Right ventricle myocardium superior (tissue), 1 donor: ENCODE results near the gene SPEM3. TPM values are rescaled to one million over a fixed set of nuclear protein-coding genes. Genes with fewer than 3 reads are reported as not detected.
A peak's percentile ranks its signal among the peaks of the same experiment; 100 is the strongest.

ENCODE experiments used
- ATAC-seq: fragments of 200-7000 bp; cut with Tn5 transposase; one replicate; pipeline ENCODE4 v1.9.1; 2020; ENCODE audit warnings: mild to moderate bottlenecking; ENCODE audit not compliant: poor library complexity
- DNase-seq: peaks from one replicate; pipeline ENCODE4 v3.0.0-alpha.2; 2020
- intact Hi-C: fragments of 100-400 bp; cut with DNase I; formaldehyde crosslinking; loops from one replicate; pipeline ENCODE4 v1.11.2; 2022
- total RNA-seq: library from RNA; stranded (reverse); fragmentation: NEBNext Ultra II Directional; extraction: Animal tissue kit (Norgen Biotek cat#: 25700); gene quantifications from one replicate; pipeline ENCODE4 v1.2.1, GENCODE V29; 2021
- donor health status: DM: no; HTN: yes; CAD: no; lungs with severe emphysema.

SPEM3 gene
- total RNA-seq, 1 donor from 2014 or later, result not detected

GRCh38 chr17:7437369-7437863, 8.8 kb downstream of the SPEM3 start:
- intact Hi-C loops, result loop anchor here (2.0 to 10.0 kb wide), 3 partner anchors 45 to 123 kb away; partner anchors contain the start of genes KCTD11, POLR2A, SENP3 and SLC35G6
- DNase-seq (no peak), ATAC-seq (no peak)

GRCh38 chr17:7437950-7438614, 9.4 kb downstream of the SPEM3 start:
- ATAC-seq (peak; percentile 26), DNase-seq (peak; percentile 89)
- intact Hi-C loops, result loop anchor here (2.0 to 10.0 kb wide), 3 partner anchors 44 to 123 kb away; partner anchors contain the start of genes KCTD11, POLR2A, SENP3 and SLC35G6

GRCh38 chr17:7438656-7439460, 10.2 kb downstream of the SPEM3 start:
- intact Hi-C loops, result loop anchor here (5.0 to 10.0 kb wide), 2 partner anchors 43 to 84 kb away; partner anchors contain the start of genes KCTD11, POLR2A, SLC35G6 and TMEM95
- DNase-seq (no peak), ATAC-seq (no peak)

DNA sequence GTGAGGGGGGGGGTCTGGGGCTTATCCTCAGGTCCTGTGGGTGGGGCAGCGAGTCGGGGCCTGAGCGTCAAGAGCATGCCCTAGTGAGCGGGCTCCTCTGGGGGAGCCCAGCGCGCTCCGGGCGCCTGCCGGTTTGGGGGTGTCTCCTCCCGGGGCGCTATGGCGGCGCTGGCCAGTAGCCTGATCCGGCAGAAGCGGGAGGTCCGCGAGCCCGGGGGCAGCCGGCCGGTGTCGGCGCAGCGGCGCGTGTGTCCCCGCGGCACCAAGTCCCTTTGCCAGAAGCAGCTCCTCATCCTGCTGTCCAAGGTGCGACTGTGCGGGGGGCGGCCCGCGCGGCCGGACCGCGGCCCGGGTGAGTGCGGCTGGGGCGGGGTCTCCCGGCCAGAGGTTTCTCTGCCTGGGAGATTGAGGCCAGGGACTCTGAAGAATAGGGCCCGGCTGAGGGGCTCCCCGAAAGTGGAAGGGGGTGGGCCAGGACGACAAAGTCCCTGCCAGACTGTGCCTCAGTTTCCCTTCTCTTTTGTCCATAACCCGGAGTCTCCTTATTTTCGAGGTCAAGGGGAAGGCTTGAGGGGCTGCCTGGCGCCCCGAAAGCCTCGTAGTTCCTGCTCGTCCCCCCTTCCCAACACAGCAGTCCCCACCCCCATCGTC, 10.9 kb downstream of the SPEM3 start, which contains the start of gene FGF11:
Gene FGF11 (plus strand): TSS at position 51 of the 651 bp plus-strand sequence. CDS start 109 bp downstream, at position 160.
- DNase-seq, result no peak
- intact Hi-C loops, result loop anchor here (5.0 to 10.0 kb wide), 3 partner anchors 43 to 143 kb away; partner anchors contain the start of genes KCTD11, MPDU1, POLR2A and SLC35G6

DNA sequence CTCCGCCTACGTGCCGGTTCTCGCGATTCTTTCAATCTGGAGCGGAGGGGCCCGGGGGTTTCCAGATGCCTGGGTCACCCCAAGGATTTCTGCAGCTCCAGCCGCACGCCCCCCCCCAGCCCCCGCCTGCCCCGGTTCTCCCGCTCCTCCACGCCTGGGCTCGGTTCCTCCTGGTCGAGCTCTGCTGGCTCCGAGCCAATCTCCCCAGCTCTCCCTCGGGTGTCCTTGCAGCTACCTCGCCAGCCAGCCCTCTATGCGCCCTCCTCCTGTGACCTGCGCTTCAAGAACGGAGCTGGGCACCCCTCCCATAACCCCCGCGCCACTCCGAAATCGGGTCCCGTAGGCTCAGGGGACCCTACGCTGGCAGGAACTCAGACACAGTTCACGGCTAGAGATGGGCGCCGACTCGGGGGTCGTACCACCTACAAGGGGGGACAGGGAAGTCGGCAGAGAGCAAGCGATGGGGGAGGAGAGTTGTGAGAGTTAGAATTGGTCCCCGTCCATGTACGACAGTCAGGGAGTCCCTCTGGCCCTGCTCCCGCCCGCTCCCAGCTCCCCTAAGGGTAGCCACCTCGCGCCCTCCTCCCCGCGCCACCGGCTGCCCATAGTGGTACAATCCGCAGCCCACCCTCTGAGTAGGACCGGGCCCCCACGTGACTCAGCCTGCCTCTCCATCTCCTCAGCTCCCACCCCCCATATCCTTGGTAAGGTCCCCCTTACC, 11.6 kb downstream of the SPEM3 start:
- ATAC-seq, result peak; percentile 17
- intact Hi-C loops, result loop anchor here (5.0 kb wide), 1 partner anchor 142 kb away; the partner anchor contains the start of gene MPDU1
- DNase-seq, result peak; percentile 81

More for the DNA sequence above, 10.9 kb downstream of the SPEM3 start, which contains the start of gene FGF11:
- ATAC-seq, result no peak

DNA sequence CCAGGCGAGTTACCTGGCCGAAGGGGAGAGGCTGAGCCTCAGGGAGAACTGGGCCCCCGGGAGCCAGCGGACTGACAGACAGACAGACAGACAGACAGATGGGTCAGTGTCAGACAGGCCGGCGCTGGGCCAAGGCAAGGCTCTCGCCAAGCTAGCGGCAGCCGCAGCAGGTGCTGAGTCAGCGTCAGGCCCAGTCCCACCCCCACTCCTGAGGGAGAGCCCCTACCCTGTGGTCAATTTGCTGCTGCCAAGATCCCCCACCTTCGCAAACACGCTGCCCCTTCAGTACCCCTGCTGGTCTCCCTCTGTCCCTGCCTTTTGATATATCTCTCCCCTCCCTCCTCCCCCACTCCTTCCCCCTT, 12.2 kb downstream of the SPEM3 start:
- ATAC-seq, result peak; percentile 6
- intact Hi-C loops, result loop anchor here (5.0 kb wide), 1 partner anchor 141 kb away; the partner anchor contains the start of gene MPDU1
- DNase-seq, result peak; percentile 79

GRCh38 chr17:7441266-7441665, 12.6 kb downstream of the SPEM3 start:
- no peak for DNase-seq
- intact Hi-C loops, result loop anchor here (5.0 kb wide), 1 partner anchor 141 kb away; the partner anchor contains the start of gene MPDU1
- ATAC-seq, result no peak

- ATAC-seq, result no peak
- intact Hi-C loops, result loop anchor here (5.0 kb wide), 1 partner anchor 140 kb away; the partner anchor contains the start of gene MPDU1
- DNase-seq, result no peak
Observed at GRCh38 chr17:7442142-7442541, 13.5 kb downstream of the SPEM3 start.

DNA sequence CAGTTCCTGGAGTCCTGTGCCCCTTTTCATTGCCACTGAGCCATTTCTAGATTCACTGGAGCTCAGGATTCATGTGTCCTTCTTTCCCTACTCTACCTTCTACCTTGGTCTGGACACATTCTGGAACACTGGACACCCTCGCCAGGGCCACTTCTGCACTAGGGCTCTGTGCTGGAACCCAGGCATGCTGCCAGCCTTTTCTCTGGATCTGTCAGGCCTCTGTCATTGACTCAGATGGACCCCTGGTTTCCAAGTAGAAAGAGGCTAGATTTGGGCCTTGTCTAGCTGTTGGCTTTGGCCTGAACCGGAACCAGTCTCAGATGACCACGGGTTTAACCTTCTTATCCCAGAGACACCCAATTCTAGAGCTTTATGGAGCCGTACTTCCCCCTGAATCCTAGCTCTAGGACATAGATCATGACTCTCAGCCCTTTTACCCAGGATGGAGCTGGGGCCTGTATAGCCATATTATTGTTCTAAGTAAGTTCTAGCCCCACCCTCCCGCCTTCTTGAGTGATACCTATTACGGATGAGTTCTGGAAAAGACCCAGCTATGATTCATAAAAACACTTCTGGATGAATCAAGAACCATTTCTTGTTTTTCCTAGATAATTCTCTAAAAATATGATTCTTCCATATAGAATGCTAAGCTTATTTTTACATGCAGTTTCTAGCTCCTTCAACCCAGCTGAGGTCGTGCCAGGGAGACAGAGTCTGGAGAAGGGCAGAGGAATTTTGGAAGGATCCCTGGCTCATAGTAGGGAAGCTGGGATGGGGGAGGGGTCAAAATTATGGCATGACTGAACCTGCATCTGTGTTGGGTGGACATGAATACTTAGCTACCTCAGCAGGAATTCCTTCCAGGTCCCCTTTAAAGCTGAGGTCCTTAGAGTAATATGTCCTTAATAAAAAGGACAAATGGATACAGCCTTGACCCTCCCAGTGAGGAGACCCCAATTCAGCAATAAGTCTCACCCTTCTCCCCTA, 15.1 kb downstream of the SPEM3 start:
- intact Hi-C loops, result loop anchor here (5.0 kb wide), 1 partner anchor 139 kb away; the partner anchor contains the start of gene MPDU1
- no peak for DNase-seq
- no peak for ATAC-seq

DNA sequence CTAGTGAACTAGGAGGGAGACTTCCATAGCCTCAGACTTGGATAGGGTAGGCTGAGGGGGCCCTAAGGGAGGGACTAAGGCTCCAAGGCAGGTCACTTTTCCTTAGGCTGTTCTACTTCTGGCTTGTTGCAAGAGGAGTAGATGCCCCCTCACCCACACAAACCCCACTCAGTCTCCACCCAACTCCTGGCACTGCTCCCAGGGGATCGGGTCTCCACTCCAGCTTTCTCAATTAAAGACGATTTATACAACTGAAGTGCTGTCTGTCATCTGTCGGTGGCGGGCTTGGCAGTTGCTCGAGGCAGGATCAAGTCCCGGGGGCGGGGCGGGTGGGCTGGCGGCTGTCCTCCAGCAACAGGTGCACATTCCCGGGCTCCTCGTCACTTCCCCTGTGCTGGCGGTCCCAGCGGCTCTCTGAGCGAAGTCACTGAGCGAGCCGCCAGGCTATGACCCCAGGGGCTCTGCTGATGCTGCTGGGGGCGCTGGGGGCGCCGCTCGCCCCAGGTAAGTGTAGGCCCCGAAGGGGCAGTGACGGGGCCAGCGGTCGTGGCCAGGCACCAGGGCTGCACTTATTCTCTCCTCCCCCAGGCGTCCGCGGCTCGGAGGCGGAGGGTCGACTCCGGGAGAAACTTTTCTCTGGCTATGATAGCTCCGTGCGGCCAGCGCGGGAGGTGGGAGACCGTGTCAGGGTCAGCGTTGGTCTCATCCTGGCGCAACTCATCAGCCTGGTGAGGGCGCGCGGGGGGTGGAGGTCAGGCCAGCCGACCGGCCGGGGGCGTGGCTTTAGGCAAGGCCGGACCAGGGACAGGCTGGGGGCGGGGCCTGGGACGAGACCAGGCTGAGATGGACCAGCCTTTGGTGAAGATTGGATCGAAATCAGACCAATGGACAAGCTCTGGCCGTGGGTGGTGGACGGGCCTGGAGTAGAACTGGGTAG, 16.3 kb downstream of the SPEM3 start, which contains the start of gene CHRNB1:
Gene CHRNB1 (plus strand): TSS at position 380 of the 937 bp plus-strand sequence. CDS start 67 bp downstream, at position 447.
- intact Hi-C loops, result loop anchor here (5.0 kb wide), 1 partner anchor 137 kb away; the partner anchor contains the start of gene MPDU1

GRCh38 chr17:7445619-7445968, 16.9 kb downstream of the SPEM3 start:
- no peak for DNase-seq
- intact Hi-C loops, result no loop called here
- ATAC-seq, result peak; percentile 27

More for the DNA sequence above, 16.3 kb downstream of the SPEM3 start, which contains the start of gene CHRNB1:
- peak; percentile 89 for DNase-seq
- peak; percentile 87 for ATAC-seq

DNA sequence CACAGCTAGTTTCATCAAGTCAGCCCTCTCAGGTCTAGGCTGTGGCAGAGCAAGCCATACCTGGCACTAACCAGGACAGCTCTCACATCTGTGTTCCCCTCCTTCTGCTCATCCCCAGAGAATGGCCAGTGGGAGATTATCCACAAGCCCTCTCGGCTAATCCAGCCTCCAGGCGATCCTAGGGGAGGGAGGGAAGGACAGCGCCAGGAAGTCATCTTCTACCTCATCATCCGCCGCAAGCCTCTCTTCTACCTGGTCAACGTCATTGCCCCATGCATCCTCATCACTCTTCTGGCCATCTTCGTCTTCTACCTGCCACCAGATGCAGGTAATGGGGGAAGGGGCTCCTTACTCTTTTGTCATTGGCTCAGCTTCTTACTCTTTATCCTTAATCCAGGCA, 19.8 kb downstream of the SPEM3 start:
- ATAC-seq (no peak), DNase-seq (no peak)
- intact Hi-C loops, result no loop called here

- ATAC-seq (no peak), DNase-seq (no peak)
- intact Hi-C loops, result no loop called here
Observed at GRCh38 chr17:7459961-7460545, 31.4 kb downstream of the SPEM3 start.

- DNase-seq, result no peak
- no peak for ATAC-seq
- intact Hi-C loops, result no loop called here
Observed at GRCh38 chr17:7460850-7461660, 32.4 kb downstream of the SPEM3 start.
